HUDEP-2 (cell line): Measurements from ENCODE around the gene MAP3K4.
A peak's percentile ranks its signal among the peaks of the same experiment; 100 is the strongest.
"Not testable (repeated sequence)": the region's sequence is repeated elsewhere in the genome, so short reads cannot be mapped to it uniquely, and the experiment has no call there.

Experiments
- DNase-seq, 76 experiments: peaks; one replicate each; lab custom pipeline; 2025; ENCODE audit not compliant: unreplicated experiment in 76 of 76; lab: John Stamatoyannopoulos, UW

The MAP3K4 gene

DNA sequence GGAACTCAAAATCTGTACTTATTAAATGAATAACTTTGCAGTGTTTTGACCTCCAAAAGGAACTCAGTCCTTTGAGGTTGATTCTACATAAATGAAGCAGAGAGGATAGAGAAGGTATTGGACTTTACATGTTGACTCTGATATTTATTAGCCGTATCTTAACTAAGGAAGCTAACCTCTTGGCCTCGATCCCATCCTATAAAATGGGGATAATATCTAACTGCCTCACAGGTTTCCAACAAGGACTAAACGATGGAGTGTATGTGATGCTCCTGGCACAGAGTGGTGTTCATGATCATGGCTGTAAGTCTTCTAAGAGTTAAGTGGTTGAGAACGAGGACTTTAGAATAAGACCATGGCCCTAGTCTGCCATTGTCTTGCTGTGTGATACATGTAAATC, 24.2 kb upstream of the MAP3K4 start:
- no peak for DNase-seq

DNA sequence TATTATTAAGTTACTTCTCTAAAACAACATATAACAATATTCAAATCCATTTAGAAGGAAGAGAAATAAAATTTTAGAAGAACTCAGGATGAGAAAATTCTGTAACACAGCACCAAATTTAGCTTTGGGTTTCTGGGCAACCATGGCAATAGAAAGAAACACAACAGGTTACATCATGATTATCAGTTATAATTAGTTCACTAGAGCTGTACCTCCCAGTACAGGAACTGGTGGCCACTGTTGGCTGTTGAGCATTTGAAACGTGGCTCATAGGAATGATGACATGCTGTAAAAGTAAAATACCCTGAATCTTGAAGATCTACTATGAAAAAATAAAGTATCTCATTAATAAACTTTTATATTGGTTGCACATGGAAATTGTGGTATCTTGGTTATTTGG, 23.7 kb upstream of the MAP3K4 start:
- no peak for DNase-seq

DNA sequence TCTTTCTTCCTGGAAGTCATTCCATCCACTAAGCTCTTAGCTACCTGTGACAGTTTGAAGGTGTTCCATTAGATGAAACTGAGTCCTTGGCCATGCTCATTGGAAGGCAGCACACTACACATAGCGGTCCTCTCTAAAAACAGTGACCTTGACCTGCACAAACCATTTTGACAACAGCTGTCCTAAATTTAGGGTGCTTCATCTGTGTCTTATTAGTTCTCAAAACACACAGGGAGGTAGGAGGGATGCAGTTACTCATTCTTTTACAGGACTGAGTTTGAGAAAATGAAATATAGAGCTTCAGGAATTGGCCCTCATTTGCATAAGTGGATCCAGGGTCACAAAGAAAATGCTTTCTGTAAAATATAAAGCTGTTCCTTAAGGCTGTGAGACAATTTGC, 20.4 kb upstream of the MAP3K4 start:
- DNase-seq = no peak

DNA sequence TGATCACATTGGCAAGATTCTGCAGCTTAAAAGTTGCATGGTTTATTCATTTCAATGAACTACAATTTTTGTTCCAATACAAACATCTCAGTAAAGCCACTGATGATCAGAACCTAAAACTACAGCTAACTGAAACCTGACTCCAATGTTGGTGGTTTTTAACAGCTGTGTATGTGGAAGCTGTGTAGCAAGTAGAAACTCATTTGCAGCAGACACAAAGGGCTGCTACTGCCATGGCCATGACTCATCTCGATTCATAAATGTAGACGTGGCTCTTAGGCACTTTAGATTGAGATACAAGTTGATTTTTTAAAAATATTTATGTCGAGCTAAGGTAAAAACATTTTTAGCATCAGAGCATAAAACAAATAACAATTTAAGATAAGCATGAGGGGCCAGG, 19.5 kb upstream of the MAP3K4 start:
- no peak for DNase-seq

DNA sequence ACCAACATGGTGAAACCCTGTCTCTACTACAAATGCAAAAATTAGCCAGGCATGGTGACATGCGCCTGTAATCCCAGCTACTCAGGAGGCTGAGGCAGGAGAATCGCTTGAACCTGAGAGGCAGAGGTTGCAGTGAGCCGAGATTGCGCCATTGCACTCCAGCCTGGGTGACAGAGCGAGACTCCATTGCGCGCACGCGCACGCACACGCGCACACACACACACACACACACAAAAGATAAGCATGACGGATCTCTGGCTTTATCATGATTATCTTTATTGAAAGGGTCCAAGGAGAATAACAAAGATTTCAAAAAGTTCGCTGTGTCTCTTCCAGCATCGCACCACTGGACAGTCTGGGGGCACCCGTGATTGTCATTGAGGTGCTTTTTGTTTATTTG, 19.0 kb upstream of the MAP3K4 start:
- not testable (repeated sequence) for DNase-seq

DNA sequence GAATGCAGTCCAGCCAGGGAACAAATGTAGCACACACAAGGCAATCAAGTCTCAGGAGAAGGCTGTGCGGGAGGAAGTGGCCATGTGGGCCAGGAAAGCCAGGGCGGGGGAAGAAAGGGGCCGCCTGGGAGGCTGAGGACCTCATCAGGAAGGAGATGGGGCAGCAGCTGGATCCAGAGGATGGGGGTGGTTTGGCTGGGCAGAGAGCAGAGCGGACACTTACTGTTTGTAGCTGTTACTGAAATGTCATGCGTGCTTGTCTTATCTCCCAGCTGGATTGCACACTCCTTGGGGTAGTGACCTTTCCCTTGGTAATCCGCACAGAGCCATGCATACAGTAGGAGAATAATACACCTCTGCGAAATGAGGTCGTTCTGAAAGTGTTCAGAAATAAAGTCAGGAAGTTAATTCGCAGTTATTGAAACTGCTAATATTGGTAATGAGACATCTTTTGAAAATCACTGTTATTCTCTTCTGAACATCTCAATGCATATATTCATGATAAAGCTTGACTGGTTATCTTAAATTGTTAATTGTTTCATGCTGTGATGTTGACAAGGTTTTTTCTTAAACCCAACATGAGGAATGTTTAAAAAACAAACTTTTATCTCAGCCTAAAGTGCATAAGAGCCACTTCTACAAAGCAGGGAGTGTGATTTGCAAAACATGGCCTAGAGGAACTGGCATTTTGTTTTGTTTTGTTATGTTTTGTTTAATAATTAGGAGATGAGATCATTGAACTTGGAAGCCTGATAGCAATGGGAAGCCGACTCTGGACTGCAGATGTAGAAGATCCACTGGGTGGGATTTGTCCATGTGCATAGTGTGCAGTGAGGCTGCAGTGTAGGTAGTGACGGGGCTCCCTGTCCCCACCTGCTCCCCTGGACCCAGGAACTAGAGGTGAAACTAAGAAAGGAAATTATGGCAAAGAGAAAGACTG, 18.0 kb upstream of the MAP3K4 start:
- DNase-seq = no peak

DNA sequence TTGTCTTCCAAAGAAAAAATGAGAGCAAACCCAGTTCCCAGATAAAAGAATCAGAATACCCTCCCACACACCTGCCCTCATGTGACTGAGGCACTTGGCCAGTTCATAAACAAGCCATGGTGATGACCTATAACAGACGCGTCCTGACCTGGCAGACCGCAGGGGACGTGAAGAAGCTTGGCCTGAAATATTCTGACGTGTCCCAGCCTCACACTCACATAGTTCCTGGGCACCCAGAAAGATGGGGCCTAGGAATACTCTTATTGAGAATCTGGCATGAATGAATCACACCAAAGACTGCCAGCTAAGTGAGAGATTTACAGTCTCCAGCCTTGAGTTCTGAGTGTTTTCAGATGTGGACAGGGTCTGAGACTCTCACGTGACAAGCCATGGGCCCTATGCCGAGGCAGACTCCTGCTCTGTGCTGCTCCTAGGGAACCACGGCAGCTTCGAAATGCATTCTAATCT, 17.2 kb upstream of the MAP3K4 start:
- DNase-seq = no peak

DNA sequence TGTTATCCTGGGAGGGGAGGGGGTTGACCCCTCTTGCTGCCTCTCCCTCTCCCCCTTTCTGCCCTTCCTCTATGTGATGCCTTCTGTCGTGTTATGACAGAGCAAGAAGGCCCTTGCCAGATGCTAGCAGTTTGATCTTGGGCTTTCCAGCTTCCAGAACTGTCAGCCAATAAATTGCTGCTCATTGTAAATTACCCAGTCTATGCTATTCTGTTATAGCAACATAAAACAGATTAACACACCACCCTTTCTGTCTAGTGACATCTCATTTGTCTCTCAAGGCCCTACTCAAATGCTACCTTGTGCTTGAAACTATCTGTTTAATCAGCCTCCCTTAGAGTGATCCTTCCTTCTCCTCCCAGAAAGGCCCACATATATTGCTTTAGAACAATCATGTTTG, 16.4 kb upstream of the MAP3K4 start:
- no peak for DNase-seq

DNA sequence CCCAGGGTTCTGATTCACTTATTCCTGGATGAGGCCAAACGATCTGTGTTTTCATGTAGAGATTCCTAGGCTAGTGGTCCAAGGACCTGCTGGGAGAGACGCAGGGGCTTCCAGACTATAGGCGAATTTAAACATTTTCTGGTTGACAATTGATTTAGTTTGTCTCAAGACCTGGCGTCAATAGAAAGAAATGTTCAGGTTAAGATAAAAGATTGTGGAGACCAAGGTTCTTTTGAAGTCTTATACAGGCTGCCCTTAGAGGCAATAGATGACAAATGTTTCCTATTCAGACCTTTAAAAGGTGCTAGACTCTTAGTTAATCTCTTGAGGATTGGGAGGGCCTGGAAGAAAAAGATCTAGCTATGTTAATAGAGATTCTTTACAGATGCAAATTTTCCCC, 15.6 kb upstream of the MAP3K4 start:
- not testable (repeated sequence) for DNase-seq

DNA sequence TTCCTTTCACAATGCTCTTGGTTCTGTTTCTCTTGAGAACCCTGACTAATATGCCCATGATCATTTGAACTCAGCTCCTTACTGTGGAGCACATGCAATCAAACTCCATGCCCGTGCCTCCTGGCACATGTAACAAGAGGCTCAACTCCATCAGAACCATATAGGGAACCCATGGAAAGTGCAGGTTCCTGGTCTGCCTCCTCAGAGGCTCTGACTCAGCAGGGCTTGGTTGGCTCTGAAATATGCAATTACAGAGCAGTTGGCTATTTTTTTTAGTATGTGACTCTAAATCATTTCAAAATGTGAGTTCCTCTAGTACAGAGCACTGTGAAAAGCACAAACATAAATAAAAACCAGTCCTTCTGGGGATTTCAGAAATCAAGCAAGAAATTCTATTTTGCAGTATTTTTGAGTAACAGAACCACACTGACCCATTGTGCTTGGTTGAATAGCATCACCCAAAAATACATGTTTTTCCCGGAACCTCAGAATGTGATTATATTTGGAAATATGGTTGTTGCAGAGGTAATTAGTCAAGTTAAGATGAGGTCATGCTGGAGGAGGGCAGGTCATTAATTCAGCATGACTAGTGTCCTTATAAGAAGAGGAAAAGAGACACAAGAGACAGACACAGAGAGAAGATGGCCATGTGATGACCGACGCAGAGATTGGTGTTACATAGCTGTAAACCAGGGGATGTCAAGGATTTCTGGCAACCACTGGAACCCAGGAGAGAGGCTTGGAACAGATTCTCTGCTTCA, 13.2 kb upstream of the MAP3K4 start:
- DNase-seq = no peak

DNA sequence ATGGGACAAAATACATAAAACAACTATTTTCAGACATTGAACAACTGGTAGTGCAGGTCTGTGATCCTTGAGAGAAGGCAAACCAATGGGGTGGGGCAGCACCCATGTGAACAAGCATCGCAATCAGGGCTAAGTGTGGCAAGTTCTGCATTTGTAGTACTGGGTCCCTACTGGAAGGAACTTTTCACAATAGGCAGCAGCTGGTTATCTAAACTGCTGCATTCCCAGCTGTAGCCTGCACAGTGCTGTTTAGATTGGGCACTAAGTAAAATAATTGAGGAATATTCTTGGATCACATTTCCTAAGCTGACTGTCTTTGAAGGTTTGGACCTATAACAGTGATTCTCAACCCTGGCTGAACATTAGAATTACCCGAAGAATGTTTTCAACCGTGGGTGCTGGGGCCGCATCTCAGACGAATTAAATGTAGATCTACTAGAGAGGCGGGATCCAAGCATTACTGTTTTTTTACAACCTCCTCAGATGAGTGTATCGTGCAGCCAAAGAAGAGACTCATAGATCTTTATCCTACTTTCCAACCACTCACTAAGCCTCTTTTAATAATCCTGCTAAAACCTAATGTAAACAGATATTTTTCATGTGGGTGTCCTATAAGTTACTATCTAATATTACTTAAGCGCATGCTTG, 12.4 kb upstream of the MAP3K4 start:
- DNase-seq = no peak

DNA sequence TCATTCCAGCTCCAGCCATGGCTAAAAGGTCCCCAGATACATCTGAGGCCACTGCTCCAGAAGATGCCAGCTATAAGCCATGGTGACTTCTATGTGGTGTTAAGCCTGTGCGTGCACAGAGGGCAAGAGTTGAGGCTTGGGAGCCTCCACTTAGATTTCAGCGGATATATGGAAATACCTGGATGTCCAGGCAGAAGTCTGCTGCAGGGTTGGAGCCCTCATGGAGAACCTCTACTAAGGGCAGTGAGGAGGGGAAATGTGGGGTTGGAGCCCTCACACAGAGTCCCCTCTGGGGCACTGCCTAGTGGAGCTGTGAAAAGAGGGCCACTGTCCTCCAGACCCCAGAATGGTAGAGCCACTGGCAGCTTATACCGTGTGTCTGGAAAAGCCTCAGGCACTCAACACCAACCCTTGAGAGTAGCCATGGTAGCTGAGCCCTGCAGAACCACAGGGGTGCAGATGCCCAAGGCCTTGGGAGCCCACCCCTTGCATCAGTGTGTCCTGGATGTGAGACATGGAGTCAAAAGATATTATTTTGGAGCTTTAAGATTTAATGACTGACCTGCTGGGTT, 8.1 kb upstream of the MAP3K4 start:
- DNase-seq = not testable (repeated sequence)

DNA sequence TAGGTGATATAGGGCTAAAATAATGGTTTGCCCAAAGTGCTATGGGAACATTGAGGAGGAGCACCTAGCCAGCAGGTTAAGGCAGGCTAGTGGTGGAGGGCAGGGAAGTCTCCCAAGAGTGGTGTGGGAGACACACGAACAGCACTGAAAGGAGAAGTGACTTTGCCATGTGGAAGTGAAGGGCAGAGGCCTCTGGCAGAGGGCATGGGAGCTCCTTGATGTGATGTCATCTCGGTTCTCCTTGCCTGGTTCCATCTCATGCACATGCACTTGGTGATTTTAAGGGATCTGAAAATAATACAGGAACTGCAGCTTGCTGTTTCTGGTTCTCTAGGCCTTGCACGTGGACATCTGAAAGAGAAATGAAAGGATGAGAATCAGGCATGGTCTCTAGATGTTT, 4.7 kb upstream of the MAP3K4 start:
- peak in 4 of 76 experiments; percentile 14 to 53 (median 36) for DNase-seq

DNA sequence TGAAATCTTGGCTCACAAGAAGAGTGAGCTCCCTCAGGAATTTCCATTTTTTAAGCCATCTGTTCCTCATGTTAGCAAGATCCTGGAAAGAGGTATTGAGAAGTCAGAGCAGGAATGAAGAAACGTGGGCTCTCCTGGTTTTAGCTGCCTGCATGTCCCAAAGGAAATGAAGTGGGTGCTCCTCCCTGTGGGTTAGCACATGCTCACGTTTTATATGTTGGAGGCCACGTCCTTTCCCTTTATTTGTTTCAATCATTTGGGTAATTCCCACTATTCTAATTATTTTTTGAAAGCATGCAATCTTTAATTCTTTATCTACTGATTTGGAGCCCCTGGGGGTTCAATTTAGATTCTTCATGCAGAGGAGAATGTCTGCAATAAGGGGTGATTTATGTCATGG, 4.3 kb upstream of the MAP3K4 start:
- no peak for DNase-seq

DNA sequence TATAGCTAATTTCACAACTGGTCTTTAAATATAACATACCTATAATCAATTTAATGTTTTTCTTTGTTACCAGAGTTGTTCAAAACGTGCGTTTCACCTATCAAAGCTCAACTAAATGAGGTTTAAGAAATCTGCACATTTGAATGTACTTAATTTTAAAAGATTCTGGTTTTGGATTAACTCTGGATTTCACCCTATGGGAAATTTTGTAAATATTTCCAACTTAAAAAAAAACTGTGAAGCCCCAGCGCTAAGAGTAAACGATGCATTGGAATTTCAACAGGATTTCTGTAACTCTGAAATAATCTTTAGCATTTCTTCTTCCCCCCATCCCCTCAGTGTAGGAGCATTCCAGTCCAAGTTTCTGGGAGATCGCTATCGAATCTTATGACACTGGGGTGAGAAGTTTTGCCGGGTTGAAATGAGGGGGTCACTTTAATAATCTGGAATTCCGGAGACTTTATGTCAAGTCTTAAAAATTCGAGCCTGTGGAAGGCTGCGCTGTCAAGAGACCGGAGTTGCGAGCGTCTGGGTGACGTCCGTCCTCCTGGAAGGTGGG, 643 bp upstream of the MAP3K4 start:
- peak in 2 of 76 experiments; percentile 43 to 44 for DNase-seq

DNA sequence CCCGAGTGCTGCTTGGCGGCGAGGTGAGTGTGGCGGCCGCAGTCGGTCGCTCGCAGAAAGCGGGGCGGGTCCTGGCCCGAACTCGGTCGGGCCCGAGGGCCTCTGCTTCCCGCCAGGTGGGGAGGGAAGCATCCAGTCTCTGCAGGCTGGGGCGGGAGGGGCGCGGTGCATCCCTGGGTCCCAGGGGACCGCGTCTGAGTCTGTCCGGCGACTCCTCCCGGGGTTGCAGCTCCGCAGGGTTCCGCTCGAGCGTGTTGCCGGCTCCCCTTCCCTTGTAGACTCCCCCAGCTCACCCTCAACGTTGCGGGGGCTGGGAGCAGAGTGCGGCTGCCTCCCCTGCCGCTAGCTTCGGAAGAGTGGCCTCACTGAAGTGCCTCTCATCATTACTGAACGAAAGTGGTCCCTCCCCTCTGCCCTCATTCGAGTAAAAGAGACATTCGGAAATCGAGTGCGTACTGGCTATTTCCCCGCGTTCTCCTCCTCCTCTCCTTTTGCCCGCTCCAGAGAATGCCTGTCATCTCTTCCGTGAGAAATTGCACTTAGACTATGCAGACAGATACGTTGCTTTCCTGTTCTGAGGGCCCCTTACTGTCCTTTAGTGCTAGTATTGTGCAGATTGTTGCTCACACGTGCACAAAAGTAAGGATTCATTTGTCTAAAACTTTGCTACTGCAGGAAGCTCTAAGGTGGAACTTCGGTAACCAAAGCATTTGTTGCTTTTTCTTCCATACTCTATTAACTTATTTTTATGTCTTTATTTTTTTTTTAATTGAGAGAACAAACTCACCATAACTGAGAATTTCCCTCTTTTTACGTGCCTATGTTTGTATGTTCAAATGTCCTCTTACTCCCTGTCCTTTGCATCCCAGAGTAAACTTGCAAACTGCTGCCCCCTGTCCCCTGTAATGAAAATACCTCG, 751 bp downstream of the MAP3K4 start:
- peak in 62 of 76 experiments; percentile 16 to 79 (median 52) for DNase-seq

DNA sequence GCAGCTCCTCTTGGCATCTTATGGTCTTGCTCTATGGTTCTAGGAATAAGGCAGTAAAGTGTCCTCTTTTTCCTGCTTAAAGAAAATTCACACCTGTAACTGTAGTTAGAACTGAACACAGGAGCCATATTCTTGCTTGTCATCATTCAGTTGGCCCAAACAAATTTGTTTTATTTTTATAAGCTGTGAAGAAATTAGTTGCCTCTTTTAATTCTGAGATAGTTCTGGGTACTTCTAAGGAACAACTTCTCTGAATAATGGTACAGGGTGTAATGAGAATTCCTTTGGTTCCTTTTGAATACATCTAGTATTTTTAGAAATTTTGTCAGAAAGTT, 1.4 kb downstream of the MAP3K4 start:
- DNase-seq = peak in 1 of 76 experiments; percentile 23

DNA sequence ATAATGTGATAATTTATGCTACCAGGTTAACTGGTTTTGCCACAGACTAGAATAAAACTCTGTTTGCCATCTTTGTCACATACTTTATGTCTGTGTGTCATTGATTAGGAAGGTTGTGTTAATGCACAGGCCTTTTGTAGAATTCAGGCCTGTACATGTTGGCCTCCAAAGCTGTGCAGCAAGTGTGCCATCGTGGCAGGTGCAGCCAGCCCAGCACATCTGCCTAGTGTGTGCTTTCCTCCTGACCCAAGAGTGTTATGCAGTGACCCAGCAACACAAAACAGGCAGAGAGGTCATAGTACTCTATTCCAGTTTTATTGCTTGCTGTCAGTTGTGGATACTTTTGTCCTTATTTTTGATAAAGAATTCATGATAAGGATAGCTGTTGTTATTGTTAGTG, 3.7 kb downstream of the MAP3K4 start:
- no peak for DNase-seq

DNA sequence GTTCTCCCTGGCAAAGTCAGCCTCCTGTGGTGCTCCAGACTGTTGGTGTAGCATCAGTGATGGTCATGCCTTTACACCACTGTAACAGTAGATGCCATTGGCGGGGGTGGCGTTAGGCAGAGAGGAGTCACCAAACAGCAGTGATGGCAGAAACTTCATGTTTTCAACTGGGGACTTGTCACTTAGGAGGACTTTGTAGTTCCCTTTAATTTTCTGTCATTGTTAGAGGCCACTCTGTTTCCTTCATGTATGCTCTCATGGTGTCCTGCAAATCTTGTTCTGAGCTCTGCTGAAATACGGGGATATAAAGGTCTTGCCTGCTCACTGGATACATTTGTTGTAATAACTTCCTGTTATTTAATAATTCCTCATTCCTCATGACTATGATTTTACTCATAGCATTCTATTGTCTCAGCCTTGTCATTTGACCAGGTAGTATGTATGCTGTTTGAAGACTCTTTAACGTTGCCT, 4.6 kb downstream of the MAP3K4 start:
- peak in 2 of 76 experiments; percentile 8 to 14 for DNase-seq
